ENCODE data around the gene SPO11.

SPO11 gene

GRCh38 chr20:57329608-57330221 is at the start of gene SPO11:
TSS of gene SPO11 (plus strand) at chr20:57329803. CDS start at chr20:57329868, 65 bp downstream.
- Histone ChIP-seq H3K27me3 (ENCODE audit: control insufficient read depth in 1 of 2, insufficient read depth in 2 of 2, low read length in 2 of 2) (peaks cover 4 to 21% of the 10 kb centered on the region in 2 donors), H3K27ac (ENCODE audit: low read length) (no peak within 1 kb of the TSS), H3K9ac (ENCODE audit: low read length in 2 of 2) (no peak within 1 kb of the TSS), H3K4me1 (ENCODE audit: control insufficient read depth, insufficient read depth, low read length) (no peaks in the 10 kb centered on the region), H3K36me3 (ENCODE audit: control insufficient read depth in 2 of 2, insufficient read depth in 2 of 2, low read length in 2 of 2) (no peaks in the 10 kb centered on the region), H3K4me3 (ENCODE audit: low read length in 2 of 2) (no peak within 1 kb of the TSS), H3K9me3 (ENCODE audit: control insufficient read depth in 2 of 2, low read length in 2 of 2) (no peaks in the 10 kb centered on the region)

GRCh38 chr20:57280221-57280620 is 49.4 kb upstream of the SPO11 start:
- H3K4me1 ChIP-seq (ENCODE audit: control insufficient read depth, insufficient read depth, low read length), result no peaks in the 10 kb centered on the region
- H3K4me3 ChIP-seq (ENCODE audit: low read length in 2 of 2), result no peak overlapping the region
- H3K36me3 ChIP-seq (ENCODE audit: control insufficient read depth in 2 of 2, insufficient read depth in 2 of 2, low read length in 2 of 2), result no peaks in the 10 kb centered on the region
- peaks cover 4 to 16% of the 10 kb centered on the region in 2 donors for H3K27me3 ChIP-seq (ENCODE audit: control insufficient read depth in 1 of 2, insufficient read depth in 2 of 2, low read length in 2 of 2)
- H3K27ac ChIP-seq (ENCODE audit: low read length), result no peak overlapping the region
- no peak overlapping the region for H3K9ac ChIP-seq (ENCODE audit: low read length in 2 of 2)
- no peaks in the 10 kb centered on the region for H3K9me3 ChIP-seq (ENCODE audit: control insufficient read depth in 2 of 2, low read length in 2 of 2)

- Histone ChIP-seq H3K4me3 (ENCODE audit: low read length in 2 of 2) (no peak overlapping the region), H3K9me3 (ENCODE audit: control insufficient read depth in 2 of 2, low read length in 2 of 2) (no peaks in the 10 kb centered on the region), H3K27me3 (ENCODE audit: control insufficient read depth in 1 of 2, insufficient read depth in 2 of 2, low read length in 2 of 2) (peaks cover 4 to 15% of the 10 kb centered on the region in 2 donors), H3K36me3 (ENCODE audit: control insufficient read depth in 2 of 2, insufficient read depth in 2 of 2, low read length in 2 of 2) (no peaks in the 10 kb centered on the region), H3K4me1 (ENCODE audit: control insufficient read depth, insufficient read depth, low read length) (no peaks in the 10 kb centered on the region), H3K27ac (ENCODE audit: low read length) (no peak overlapping the region), H3K9ac (ENCODE audit: low read length in 2 of 2) (no peak overlapping the region)
These were observed 47.7 kb upstream of the SPO11 start for GRCh38 chr20:57281900-57282299.

GRCh38 chr20:57282670-57283361 is 46.8 kb upstream of the SPO11 start:
- Histone ChIP-seq H3K36me3 (ENCODE audit: control insufficient read depth in 2 of 2, insufficient read depth in 2 of 2, low read length in 2 of 2) (no peaks in the 10 kb centered on the region), H3K4me1 (ENCODE audit: control insufficient read depth, insufficient read depth, low read length) (no peaks in the 10 kb centered on the region), H3K9ac (ENCODE audit: low read length in 2 of 2) (no peak overlapping the region), H3K9me3 (ENCODE audit: control insufficient read depth in 2 of 2, low read length in 2 of 2) (no peaks in the 10 kb centered on the region), H3K27ac (ENCODE audit: low read length) (no peak overlapping the region), H3K27me3 (ENCODE audit: control insufficient read depth in 1 of 2, insufficient read depth in 2 of 2, low read length in 2 of 2) (peaks cover 8 to 17% of the 10 kb centered on the region in 2 donors), H3K4me3 (ENCODE audit: low read length in 2 of 2) (no peak overlapping the region)

- Histone ChIP-seq H3K27ac (ENCODE audit: low read length) (no peak overlapping the region), H3K27me3 (ENCODE audit: control insufficient read depth in 1 of 2, insufficient read depth in 2 of 2, low read length in 2 of 2) (peaks cover 15 to 27% of the 10 kb centered on the region in 2 donors), H3K9ac (ENCODE audit: low read length in 2 of 2) (no peak overlapping the region), H3K4me1 (ENCODE audit: control insufficient read depth, insufficient read depth, low read length) (peaks cover 7% of the 10 kb centered on the region), H3K36me3 (ENCODE audit: control insufficient read depth in 2 of 2, insufficient read depth in 2 of 2, low read length in 2 of 2) (no peaks in the 10 kb centered on the region), H3K9me3 (ENCODE audit: control insufficient read depth in 2 of 2, low read length in 2 of 2) (no peaks in the 10 kb centered on the region), H3K4me3 (ENCODE audit: low read length in 2 of 2) (no peak overlapping the region)
These were observed 45.7 kb upstream of the SPO11 start for GRCh38 chr20:57283860-57284259.

GRCh38 chr20:57287007-57287880 is 42.4 kb upstream of the SPO11 start:
- Histone ChIP-seq H3K27ac (ENCODE audit: low read length) (no peak overlapping the region), H3K9me3 (ENCODE audit: control insufficient read depth in 2 of 2, low read length in 2 of 2) (no peaks in the 10 kb centered on the region), H3K4me3 (ENCODE audit: low read length in 2 of 2) (no peak overlapping the region), H3K4me1 (ENCODE audit: control insufficient read depth, insufficient read depth, low read length) (peaks cover 9% of the 10 kb centered on the region), H3K9ac (ENCODE audit: low read length in 2 of 2) (no peak overlapping the region), H3K36me3 (ENCODE audit: control insufficient read depth in 2 of 2, insufficient read depth in 2 of 2, low read length in 2 of 2) (no peaks in the 10 kb centered on the region), H3K27me3 (ENCODE audit: control insufficient read depth in 1 of 2, insufficient read depth in 2 of 2, low read length in 2 of 2) (peaks cover 37 to 42% of the 10 kb centered on the region in 2 donors)

GRCh38 chr20:57287901-57288300 is 41.7 kb upstream of the SPO11 start:
- H3K4me3 ChIP-seq (ENCODE audit: low read length in 2 of 2), result no peak overlapping the region
- H3K36me3 ChIP-seq (ENCODE audit: control insufficient read depth in 2 of 2, insufficient read depth in 2 of 2, low read length in 2 of 2), result no peaks in the 10 kb centered on the region
- H3K9ac ChIP-seq (ENCODE audit: low read length in 2 of 2), result no peak overlapping the region
- H3K27me3 ChIP-seq (ENCODE audit: control insufficient read depth in 1 of 2, insufficient read depth in 2 of 2, low read length in 2 of 2), result peaks cover 44 to 47% of the 10 kb centered on the region in 2 donors
- H3K4me1 ChIP-seq (ENCODE audit: control insufficient read depth, insufficient read depth, low read length), result peaks cover 9% of the 10 kb centered on the region
- H3K9me3 ChIP-seq (ENCODE audit: control insufficient read depth in 2 of 2, low read length in 2 of 2), result no peaks in the 10 kb centered on the region
- no peak overlapping the region for H3K27ac ChIP-seq (ENCODE audit: low read length)

GRCh38 chr20:57288651-57289277 is 40.8 kb upstream of the SPO11 start:
- peaks cover 9% of the 10 kb centered on the region for H3K4me1 ChIP-seq (ENCODE audit: control insufficient read depth, insufficient read depth, low read length)
- H3K27me3 ChIP-seq (ENCODE audit: control insufficient read depth in 1 of 2, insufficient read depth in 2 of 2, low read length in 2 of 2), result peaks cover 43 to 49% of the 10 kb centered on the region in 2 donors
- H3K36me3 ChIP-seq (ENCODE audit: control insufficient read depth in 2 of 2, insufficient read depth in 2 of 2, low read length in 2 of 2), result no peaks in the 10 kb centered on the region
- no peak overlapping the region for H3K27ac ChIP-seq (ENCODE audit: low read length)
- H3K4me3 ChIP-seq (ENCODE audit: low read length in 2 of 2), result no peak overlapping the region
- no peak overlapping the region for H3K9ac ChIP-seq (ENCODE audit: low read length in 2 of 2)
- no peaks in the 10 kb centered on the region for H3K9me3 ChIP-seq (ENCODE audit: control insufficient read depth in 2 of 2, low read length in 2 of 2)

- H3K4me1 ChIP-seq (ENCODE audit: control insufficient read depth, insufficient read depth, low read length), result peaks cover 9% of the 10 kb centered on the region
- peaks cover 43 to 50% of the 10 kb centered on the region in 2 donors for H3K27me3 ChIP-seq (ENCODE audit: control insufficient read depth in 1 of 2, insufficient read depth in 2 of 2, low read length in 2 of 2)
- H3K27ac ChIP-seq (ENCODE audit: low read length), result no peak overlapping the region
- H3K9me3 ChIP-seq (ENCODE audit: control insufficient read depth in 2 of 2, low read length in 2 of 2), result no peaks in the 10 kb centered on the region
- H3K4me3 ChIP-seq (ENCODE audit: low read length in 2 of 2), result no peak overlapping the region
- H3K9ac ChIP-seq (ENCODE audit: low read length in 2 of 2), result no peak overlapping the region
- no peaks in the 10 kb centered on the region for H3K36me3 ChIP-seq (ENCODE audit: control insufficient read depth in 2 of 2, insufficient read depth in 2 of 2, low read length in 2 of 2)
These were observed 40.0 kb upstream of the SPO11 start for GRCh38 chr20:57289391-57290177.

GRCh38 chr20:57290178-57290484 is 39.5 kb upstream of the SPO11 start:
- H3K9me3 ChIP-seq (ENCODE audit: control insufficient read depth in 2 of 2, low read length in 2 of 2), result no peaks in the 10 kb centered on the region
- no peak overlapping the region for H3K4me3 ChIP-seq (ENCODE audit: low read length in 2 of 2)
- no peak overlapping the region for H3K9ac ChIP-seq (ENCODE audit: low read length in 2 of 2)
- H3K36me3 ChIP-seq (ENCODE audit: control insufficient read depth in 2 of 2, insufficient read depth in 2 of 2, low read length in 2 of 2), result no peaks in the 10 kb centered on the region
- peaks cover 9% of the 10 kb centered on the region for H3K4me1 ChIP-seq (ENCODE audit: control insufficient read depth, insufficient read depth, low read length)
- H3K27ac ChIP-seq (ENCODE audit: low read length), result no peak overlapping the region
- peaks cover 43 to 49% of the 10 kb centered on the region in 2 donors for H3K27me3 ChIP-seq (ENCODE audit: control insufficient read depth in 1 of 2, insufficient read depth in 2 of 2, low read length in 2 of 2)
